GM12878 (cell line): ENCODE measurements around the gene ERAL1. TPM values are rescaled to one million over a fixed set of nuclear protein-coding genes. Genes with fewer than 3 reads are reported as not detected.

ENCODE experiments used
- ATAC-seq: fragments of 200-7000 bp; cut with Tn5 transposase; 3 replicates; pipeline ENCODE4 v1.9.1; 2020; ENCODE audit warnings: mild to moderate bottlenecking, moderate library complexity
- BruUV-seq: library from RNA; stranded (reverse); fragments of 400-500 nt; replicated peaks from 2 replicates; lab custom pipeline; 2021; lab: Mats Ljungman, UMichigan
- CTCF ChIA-PET: fragments of 300-600 bp; sonication (Branson Sonifier 250); formaldehyde crosslinking; extraction: SDS; loops from one replicate; lab custom pipeline; 2021; ENCODE audit warnings: inconsistent platforms; lab: Yijun Ruan, JAX
- POLR2A ChIA-PET: fragments of 350-600 bp; formaldehyde crosslinking; extraction: SDS; loops from one replicate; lab custom pipeline; 2021; ENCODE audit warnings: inconsistent platforms; lab: Charles Lee
- RAD21 ChIA-PET: fragments of 300-600 bp; sonication (Branson Sonifier 250); formaldehyde crosslinking; loops from one replicate; lab custom pipeline; 2023; ENCODE audit warnings: antibody characterized with exemption; ENCODE audit not compliant: unreplicated experiment; lab: Charles Lee
- SMC1A ChIA-PET: fragments of 300-600 bp; sonication (Branson Sonifier 250); formaldehyde crosslinking; loops from one replicate; lab custom pipeline; 2023; ENCODE audit not compliant: unreplicated experiment, uncharacterized antibody; lab: Charles Lee
- DNase-seq: peaks from one replicate; pipeline ENCODE4 v3.0.0-alpha.2; 2011; ENCODE audit warnings: low read depth, low spot score
- FAIRE-seq: peaks from 3 replicates; lab custom pipeline; 2011; peaks lifted over from hg19 to GRCh38; lab: Jason Lieb, UNC
- H2AFZ ChIP-seq: 2 replicates; pipeline ENCODE4 v1.6.0; 2011; ENCODE audit warnings: low read depth, low read length, control low read depth; ENCODE audit not compliant: control insufficient read depth
- H3K27ac ChIP-seq: 2 replicates; pipeline ENCODE4 v1.5.1; 2011; ENCODE audit warnings: control low read depth; ENCODE audit not compliant: control insufficient read depth, insufficient read depth
- H3K27me3 ChIP-seq, 2 experiments: replicated peaks in 1 of 2; 2 replicates each; pipeline versions ENCODE4 v1.6.0 to v1.6.1; 2011; ENCODE audit warnings: low read length in 1 of 2; ENCODE audit not compliant: control insufficient read depth in 2 of 2, insufficient read depth in 2 of 2
- H3K36me3 ChIP-seq, 2 experiments: 2 replicates each; pipeline ENCODE4 v1.5.1; 2011; ENCODE audit warnings: low read length in 1 of 2; ENCODE audit not compliant: control insufficient read depth in 2 of 2, insufficient read depth in 2 of 2
- H3K4me1 ChIP-seq: 2 replicates; pipeline ENCODE4 v1.6.1; 2011; ENCODE audit warnings: mild to moderate bottlenecking, low read length, moderate library complexity, mixed read lengths; ENCODE audit not compliant: control insufficient read depth, insufficient read depth
- H3K4me2 ChIP-seq: 2 replicates; pipeline ENCODE4 v1.6.0; 2011; ENCODE audit warnings: control low read depth; ENCODE audit not compliant: control insufficient read depth, insufficient read depth
- H3K4me3 ChIP-seq: fragments of 200-600 bp; sonication (generic); 2 replicates; pipeline ENCODE4 v1.5.1; 2016
- H3K79me2 ChIP-seq: 2 replicates; pipeline ENCODE4 v1.6.0; 2011; ENCODE audit warnings: low read length; ENCODE audit not compliant: control insufficient read depth, insufficient read depth
- H3K9ac ChIP-seq: 2 replicates; pipeline ENCODE4 v1.8.0; 2011; ENCODE audit warnings: low read length, control low read depth, mixed read lengths; ENCODE audit not compliant: control insufficient read depth, insufficient read depth
- H3K9me3 ChIP-seq: replicated peaks from 3 replicates; pipeline ENCODE4 v1.5.1; 2011; ENCODE audit warnings: mild to moderate bottlenecking, low read length; ENCODE audit not compliant: control insufficient read depth, insufficient read depth
- H4K20me1 ChIP-seq: 2 replicates; pipeline ENCODE4 v1.6.0; 2011; ENCODE audit not compliant: control insufficient read depth, insufficient read depth
- CBFB ChIP-seq: IDR thresholded peaks from 2 replicates; pipeline ENCODE4 v1.6.1; 2016; ENCODE audit warnings: antibody characterized with exemption, low read depth
- CREB1 ChIP-seq: IDR thresholded peaks from 2 replicates; pipeline ENCODE4 v1.6.1; 2012; ENCODE audit warnings: low read depth, mild to moderate bottlenecking, inconsistent platforms
- EGR1 ChIP-seq, 2 experiments: IDR thresholded peaks; 1 replicate in 1 of 2; 2 replicates in 1 of 2; pipeline ENCODE4 v1.6.1; 2011 to 2012; ENCODE audit warnings: low read depth in 2 of 2, low read length in 2 of 2, borderline replicate concordance in 1 of 2, mild to moderate bottlenecking in 1 of 2, moderate library complexity in 1 of 2
- EP300 ChIP-seq, 2 experiments: fragments of 150-350 bp in 1 of 2; IDR thresholded peaks; 2 replicates each; pipeline ENCODE4 v1.6.1; 2011 to 2012; ENCODE audit warnings: low read depth in 2 of 2, low read length in 2 of 2, borderline replicate concordance in 1 of 2, improper control_type of control experiment in 1 of 2, inconsistent platforms in 1 of 2; ENCODE audit not compliant: control insufficient read depth in 1 of 2
- EZH2 ChIP-seq: IDR thresholded peaks from 2 replicates; pipeline ENCODE4 v1.6.1; 2012; ENCODE audit warnings: low read depth, mild to moderate bottlenecking, control low read depth, inconsistent platforms, low read length, borderline replicate concordance; ENCODE audit not compliant: control insufficient read depth
- FOXK2 ChIP-seq: fragments of 450-650 bp; IDR thresholded peaks from 2 replicates; pipeline ENCODE4 v1.6.1; 2017; ENCODE audit warnings: mild to moderate bottlenecking, moderate library complexity
- GABPA ChIP-seq: IDR thresholded peaks from 2 replicates; pipeline ENCODE4 v1.6.1; 2014; ENCODE audit warnings: antibody characterized with exemption, low read depth, mild to moderate bottlenecking, inconsistent platforms
- HDAC2 ChIP-seq: fragments of 200-600 bp; sonication (generic); IDR thresholded peaks from 2 replicates; pipeline ENCODE4 v1.6.1; 2017
- MLLT1 ChIP-seq: fragments of 450-650 bp; IDR thresholded peaks from 2 replicates; pipeline ENCODE4 v1.6.1; 2016; ENCODE audit warnings: mild to moderate bottlenecking
- MTA3 ChIP-seq: IDR thresholded peaks from 2 replicates; pipeline ENCODE4 v1.6.1; 2012; ENCODE audit warnings: low read length, inconsistent platforms, borderline replicate concordance
- NBN ChIP-seq: fragments of 450-650 bp; IDR thresholded peaks from 2 replicates; pipeline ENCODE4 v1.6.1; 2016
- NFYB ChIP-seq: IDR thresholded peaks from 2 replicates; pipeline ENCODE4 v1.6.1; 2011; ENCODE audit warnings: low read depth, mild to moderate bottlenecking, low read length, improper control_type of control experiment, moderate library complexity; ENCODE audit not compliant: insufficient read depth
- RAD21 ChIP-seq: IDR thresholded peaks from 2 replicates; pipeline ENCODE4 v1.6.1; 2011; ENCODE audit warnings: mild to moderate bottlenecking, low read depth, low read length, moderate library complexity; ENCODE audit not compliant: insufficient read depth
- SREBF2 ChIP-seq: IDR thresholded peaks from 2 replicates; pipeline ENCODE4 v1.6.1; 2012; ENCODE audit warnings: mild to moderate bottlenecking, low read length
- WGBS: methylation state at CpG from one replicate; pipeline ENCODE4 v1.1.6; 2016; ENCODE audit warnings: low lambda C conversion rate; ENCODE audit not compliant: insufficient replicate concordance, insufficient coverage; ENCODE audit errors: missing lambda C conversion rate; 5-methylcytosine and 5-hydroxymethylcytosine counted together
- in situ Hi-C: fragments of 300-500 bp; cut with MboI; formaldehyde crosslinking; loops from 9 replicates; pipeline ENCODE4 v1.14.3; 2018; ENCODE audit warnings: mixed read lengths
- intact Hi-C: fragments of 100-400 bp; cut with micrococcal nuclease; formaldehyde crosslinking; loops from one replicate; pipeline ENCODE4 v1.14.2; 2022; ENCODE audit not compliant: unreplicated experiment
- polyA plus RNA-seq, 11 experiments: library from polyadenylated mRNA; depleted of rRNA in 4 of 11; unstranded in 6 of 11; stranded (reverse) in 5 of 11; fragments of >200 nt; fragmentation: Nextera tagmentation in 4 of 11; fragmentation: Illumina TruSeq in 1 of 11; extraction: Ambion mirVana in 4 of 11; extraction: Trizol in 1 of 11; gene quantifications; 1 replicate in 1 of 11; 2 replicates in 10 of 11; pipeline versions ENCODE4 v1.2.1 to v1.2.3, GENCODE V29; 2011 to 2016; ENCODE audit warnings: inconsistent platforms in 2 of 11, missing spikeins in 2 of 11, low read depth in 1 of 11
- total RNA-seq, 4 experiments: library from RNA; depleted of rRNA in 3 of 4; stranded (reverse); fragments of >200 nt in 3 of 4; fragmentation: Illumina TruSeq in 1 of 4; extraction: Trizol in 1 of 4; gene quantifications; 2 replicates each; pipeline versions ENCODE4 v1.2.1 to v1.2.3, GENCODE V29; 2013 to 2021
- TF ChIP-seq, protein P1 (sequence below): fragments of 450-650 bp; IDR thresholded peaks from 2 replicates; pipeline ENCODE4 v1.6.1; 2018; ENCODE audit warnings: mild to moderate bottlenecking, low read depth, moderate library complexity; ENCODE audit not compliant: partially characterized antibody
- TF ChIP-seq, protein P2 (sequence below): fragments of 450-650 bp; IDR thresholded peaks from 2 replicates; pipeline ENCODE4 v1.6.1; 2016; ENCODE audit warnings: mild to moderate bottlenecking

The ERAL1 gene
- total and polyA plus RNA-seq, 10 of the 15 experiments (the other 5 are each of a cell fraction or from before 2014, with no cell fraction given): 27.7 to 175 (median 104) TPM

GRCh38 chr17:28812091-28812747 is 42.6 kb upstream of the ERAL1 start (continued):
- no peak for TF ChIP-seq EP300 (IDR thresholded peaks at IDR 0.05; ENCODE audit: borderline replicate concordance in 1 of 2, control insufficient read depth in 1 of 2, low read depth in 2 of 2, low read length in 2 of 2)

DNA sequence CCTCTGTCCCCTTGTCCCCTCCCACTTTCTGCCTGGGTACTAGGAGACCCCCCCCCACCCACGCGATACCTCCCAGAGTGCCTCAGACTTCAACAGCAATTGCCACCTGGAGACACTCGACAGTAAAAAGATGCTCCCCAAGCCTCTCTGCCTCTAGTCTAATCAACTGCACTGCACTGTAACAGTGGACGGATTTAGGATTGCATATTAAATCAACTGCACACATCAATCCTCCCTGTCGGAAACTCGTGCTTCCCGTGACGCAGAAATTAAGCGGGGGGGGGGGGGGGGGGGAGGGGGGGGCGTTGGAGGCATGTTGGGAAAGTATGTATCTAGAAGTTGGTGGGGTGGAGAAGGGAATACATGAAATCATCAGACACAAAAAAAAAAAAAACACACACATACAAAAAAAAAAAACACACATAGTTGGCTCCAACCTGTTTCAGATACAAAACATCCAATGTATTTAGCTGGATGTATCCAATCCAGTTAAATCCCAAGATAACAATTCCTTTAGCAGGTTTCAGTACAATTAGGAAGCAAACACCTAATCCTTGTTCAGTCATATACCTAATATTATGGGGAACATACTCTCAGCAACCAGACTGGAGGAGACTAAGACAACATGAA is 42.0 kb upstream of the ERAL1 start:
- peaks cover 18% of the 10 kb centered on the region for H3K4me1 ChIP-seq
- peak overlapping the region; percentile 75 for H3K4me3 ChIP-seq
- peak; percentile 31 for FAIRE-seq
- peak overlapping the region; percentile 74 for H3K27ac ChIP-seq
- no peaks in the 10 kb centered on the region for H3K36me3 ChIP-seq
- RAD21 ChIA-PET: interaction anchor here (0.6 kb wide), 1 partner anchor 181 kb away, joined by 3 read pairs; no protein-coding TSS in a partner anchor
- WGBS: 0% methylated on average over 4 of the region's 10 CpGs
- H3K9me3 ChIP-seq: no peaks in the 10 kb centered on the region
- DNase-seq: no peak
- peak; percentile 66 for ATAC-seq
- POLR2A ChIA-PET: interaction anchor here (0.6 to 1.5 kb wide), 5 partner anchors 29 to 444 kb away, joined by 3 to 7 read pairs (median 4); partner anchors contain the start of gene FAM222B
- peak overlapping the region; percentile 92 for H2AFZ ChIP-seq
- peak overlapping the region; percentile 84 for H3K4me2 ChIP-seq
- in situ Hi-C loops: no loop called here
- intact Hi-C loops: no loop called here
- SMC1A ChIA-PET: interaction anchor here (0.6 to 1.2 kb wide), 2 partner anchors 14 to 89 kb away, joined by 3 to 5 read pairs; no protein-coding TSS in a partner anchor
- CTCF ChIA-PET: interaction anchor here (1.1 kb wide), 1 partner anchor 141 kb away, joined by 3 read pairs; no protein-coding TSS in a partner anchor
- peaks cover 17% of the 10 kb centered on the region for H3K79me2 ChIP-seq
- no TSS peak for BruUV-seq
- H4K20me1 ChIP-seq: no peaks in the 10 kb centered on the region
- H3K9ac ChIP-seq: peak overlapping the region; percentile 67
- H3K27me3 ChIP-seq: no peaks in the 10 kb centered on the region
- TF ChIP-seq EZH2: no peak
- no peak for TF ChIP-seq CBFB
- TF ChIP-seq, protein P1, sequence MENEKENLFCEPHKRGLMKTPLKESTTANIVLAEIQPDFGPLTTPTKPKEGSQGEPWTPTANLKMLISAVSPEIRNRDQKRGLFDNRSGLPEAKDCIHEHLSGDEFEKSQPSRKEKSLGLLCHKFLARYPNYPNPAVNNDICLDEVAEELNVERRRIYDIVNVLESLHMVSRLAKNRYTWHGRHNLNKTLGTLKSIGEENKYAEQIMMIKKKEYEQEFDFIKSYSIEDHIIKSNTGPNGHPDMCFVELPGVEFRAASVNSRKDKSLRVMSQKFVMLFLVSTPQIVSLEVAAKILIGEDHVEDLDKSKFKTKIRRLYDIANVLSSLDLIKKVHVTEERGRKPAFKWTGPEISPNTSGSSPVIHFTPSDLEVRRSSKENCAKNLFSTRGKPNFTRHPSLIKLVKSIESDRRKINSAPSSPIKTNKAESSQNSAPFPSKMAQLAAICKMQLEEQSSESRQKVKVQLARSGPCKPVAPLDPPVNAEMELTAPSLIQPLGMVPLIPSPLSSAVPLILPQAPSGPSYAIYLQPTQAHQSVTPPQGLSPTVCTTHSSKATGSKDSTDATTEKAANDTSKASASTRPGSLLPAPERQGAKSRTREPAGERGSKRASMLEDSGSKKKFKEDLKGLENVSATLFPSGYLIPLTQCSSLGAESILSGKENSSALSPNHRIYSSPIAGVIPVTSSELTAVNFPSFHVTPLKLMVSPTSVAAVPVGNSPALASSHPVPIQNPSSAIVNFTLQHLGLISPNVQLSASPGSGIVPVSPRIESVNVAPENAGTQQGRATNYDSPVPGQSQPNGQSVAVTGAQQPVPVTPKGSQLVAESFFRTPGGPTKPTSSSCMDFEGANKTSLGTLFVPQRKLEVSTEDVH: no peak
- TF ChIP-seq NFYB: no peak
- TF ChIP-seq MTA3: no peak
- TF ChIP-seq FOXK2: no peak
- no peak for TF ChIP-seq HDAC2
- TF ChIP-seq EGR1 (IDR thresholded peaks at IDR 0.05; ENCODE audit: borderline replicate concordance in 1 of 2, low read depth in 2 of 2, low read length in 2 of 2): peak in 1 of 2 experiments; percentile 89; a peak in 2 of 3 replicates
- no peak for TF ChIP-seq RAD21
- 0 out of 2 replicates have a peak, but pooled peaks have one; percentile 5 for TF ChIP-seq MLLT1
- no peak for TF ChIP-seq SREBF2
- no peak for TF ChIP-seq NBN
- no peak for TF ChIP-seq CREB1
- TF ChIP-seq, protein P2, sequence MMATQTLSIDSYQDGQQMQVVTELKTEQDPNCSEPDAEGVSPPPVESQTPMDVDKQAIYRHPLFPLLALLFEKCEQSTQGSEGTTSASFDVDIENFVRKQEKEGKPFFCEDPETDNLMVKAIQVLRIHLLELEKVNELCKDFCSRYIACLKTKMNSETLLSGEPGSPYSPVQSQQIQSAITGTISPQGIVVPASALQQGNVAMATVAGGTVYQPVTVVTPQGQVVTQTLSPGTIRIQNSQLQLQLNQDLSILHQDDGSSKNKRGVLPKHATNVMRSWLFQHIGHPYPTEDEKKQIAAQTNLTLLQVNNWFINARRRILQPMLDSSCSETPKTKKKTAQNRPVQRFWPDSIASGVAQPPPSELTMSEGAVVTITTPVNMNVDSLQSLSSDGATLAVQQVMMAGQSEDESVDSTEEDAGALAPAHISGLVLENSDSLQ: no peak
- TF ChIP-seq GABPA: no peak
